ENCODE results near the gene OBP2A.

DNA sequence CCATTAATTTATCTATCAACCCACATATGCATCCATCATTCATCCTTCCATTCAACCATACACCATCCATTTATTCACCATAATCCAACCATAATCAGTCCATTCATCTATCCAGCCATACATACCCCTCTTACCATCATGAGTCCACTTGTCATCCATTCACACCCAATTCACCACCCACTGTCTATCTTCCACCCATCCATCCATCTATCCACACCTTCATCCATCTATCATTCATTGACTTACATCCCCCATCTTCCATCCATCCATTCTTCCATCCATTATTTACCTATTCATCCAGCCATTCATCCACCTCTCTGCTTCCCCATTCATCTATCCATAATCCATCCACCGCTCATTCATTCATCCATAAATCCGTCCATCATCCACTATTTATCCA is 33.4 kb downstream of the OBP2A start:
- TF ChIP-seq CTCF (IDR thresholded peaks at IDR 0.05; ENCODE audit: insufficient read depth, low read depth, low read length) (no peak), EZH2 (IDR thresholded peaks at IDR 0.05; ENCODE audit: insufficient read depth, low read length) (no peak)
